K562 (cell line): ENCODE results near the gene TPRG1L. TPM values are rescaled to one million over a fixed set of nuclear protein-coding genes. Genes with fewer than 3 reads are reported as not detected.

Experiments
- ATAC-seq: fragments of 200-7000 bp; cut with Tn5 transposase; 3 replicates; pipeline ENCODE4 v1.9.1; 2020; ENCODE audit warnings: moderate library complexity
- BruUV-seq: library from RNA; stranded (reverse); fragments of 400-500 nt; replicated peaks from 2 replicates; lab custom pipeline; 2021; lab: Mats Ljungman, UMichigan
- CTCF ChIA-PET: fragments of 300-600 bp; formaldehyde crosslinking; extraction: SDS; loops from one replicate; lab custom pipeline; 2021; ENCODE audit warnings: low intra/inter-chr PET ratio; lab: Yijun Ruan, JAX
- POLR2A ChIA-PET: fragments of 300-600, 350-650 bp; sonication (Branson Sonifier 250); formaldehyde crosslinking; extraction: SDS; loops from one replicate; lab custom pipeline; 2021; ENCODE audit warnings: antibody characterized with exemption, inconsistent platforms; lab: Yijun Ruan, JAX
- DNase-seq, 4 experiments: peaks; one replicate each; pipeline versions ENCODE4 v3.0.0 to v3.0.0-alpha.2; 2011 to 2018; ENCODE audit warnings: low spot score in 3 of 4, mixed read lengths in 3 of 4; ENCODE audit errors: extremely low read depth in 1 of 4
- FAIRE-seq: peaks from 2 replicates; lab custom pipeline; 2011; peaks lifted over from hg19 to GRCh38; lab: Jason Lieb, UNC
- H2AFZ ChIP-seq: 2 replicates; pipeline ENCODE4 v1.6.0; 2011; ENCODE audit warnings: low read depth, low read length, control low read depth, inconsistent platforms
- H3K27ac ChIP-seq: fragments of 200-600 bp; 3 replicates; pipeline ENCODE4 v1.8.0; 2011; ENCODE audit warnings: low read depth, mild to moderate bottlenecking, control low read depth, inconsistent platforms, low read length, moderate library complexity, mixed read lengths; ENCODE audit errors: extremely low read depth
- H3K27me3 ChIP-seq, 2 experiments: fragments of 300-600 bp in 1 of 2; 2 replicates in 1 of 2; 3 replicates in 1 of 2; pipeline versions ENCODE4 v1.6.0 to v1.8.0; 2011; ENCODE audit warnings: inconsistent platforms in 2 of 2, low read length in 2 of 2, mild to moderate bottlenecking in 1 of 2, mixed read lengths in 1 of 2, moderate library complexity in 1 of 2; ENCODE audit not compliant: control insufficient read depth in 2 of 2, insufficient read depth in 2 of 2
- H3K36me3 ChIP-seq: fragments of 300-600 bp; 3 replicates; pipeline ENCODE4 v1.8.0; 2011; ENCODE audit warnings: mild to moderate bottlenecking, low read length, inconsistent platforms; ENCODE audit not compliant: control insufficient read depth, insufficient read depth
- H3K4me1 ChIP-seq, 2 experiments: fragments of 200-600 bp in 1 of 2; replicated peaks in 1 of 2; 2 replicates in 1 of 2; 3 replicates in 1 of 2; pipeline versions ENCODE4 v1.5.1 to v1.8.0; 2011; ENCODE audit warnings: inconsistent platforms in 2 of 2, low read length in 2 of 2, mild to moderate bottlenecking in 1 of 2, mixed read lengths in 1 of 2, moderate library complexity in 1 of 2; ENCODE audit not compliant: control insufficient read depth in 2 of 2, insufficient read depth in 2 of 2
- H3K4me2 ChIP-seq: 2 replicates; pipeline ENCODE4 v1.6.1; 2011; ENCODE audit warnings: low read length, control low read depth, inconsistent platforms, mixed read lengths; ENCODE audit not compliant: insufficient read depth
- H3K4me3 ChIP-seq: fragments of 200-600 bp; sonication (generic), shearing (Covaris generic); 2 replicates; pipeline ENCODE4 v1.5.1; 2016; ENCODE audit warnings: control low read depth, inconsistent platforms
- H3K79me2 ChIP-seq: fragments of 200-600 bp; 3 replicates; pipeline ENCODE4 v1.8.0; 2011; ENCODE audit warnings: low read length, inconsistent platforms; ENCODE audit not compliant: control insufficient read depth, insufficient read depth
- H3K9ac ChIP-seq, 2 experiments: 2 replicates each; pipeline versions ENCODE4 v1.6.0 to v1.6.1; 2011; ENCODE audit warnings: low read depth in 2 of 2, low read length in 2 of 2, control low read depth in 1 of 2, inconsistent platforms in 1 of 2, mild to moderate bottlenecking in 1 of 2, mixed read lengths in 1 of 2; ENCODE audit not compliant: insufficient read depth in 1 of 2
- H3K9me1 ChIP-seq: one replicate; pipeline ENCODE4 v1.6.0; 2011; ENCODE audit warnings: inconsistent platforms, mild to moderate bottlenecking, low read length, moderate library complexity; ENCODE audit not compliant: control insufficient read depth, insufficient read depth
- H3K9me3 ChIP-seq: replicated peaks from 2 replicates; pipeline ENCODE4 v1.5.1; 2011; ENCODE audit warnings: low read depth, low read length, inconsistent platforms; ENCODE audit not compliant: control insufficient read depth, insufficient read depth
- H4K20me1 ChIP-seq: replicated peaks from 2 replicates; pipeline ENCODE4 v1.6.1; 2011; ENCODE audit warnings: low read length, inconsistent platforms, mixed read lengths; ENCODE audit not compliant: control insufficient read depth, insufficient read depth
- SAFB ChIP-seq: fragments of 200-400 bp; formaldehyde crosslinking; IDR thresholded peaks from 2 replicates; pipeline ENCODE4 v1.6.1; 2017; ENCODE audit warnings: low read depth, low read length, borderline replicate concordance
- SMARCE1 ChIP-seq: fragments of 450-650 bp; IDR thresholded peaks from 2 replicates; pipeline ENCODE4 v1.7.1; 2016; ENCODE audit warnings: mild to moderate bottlenecking
- TAF1 ChIP-seq: IDR thresholded peaks from 2 replicates; pipeline ENCODE4 v1.6.1; 2011; ENCODE audit warnings: mild to moderate bottlenecking, low read length, moderate library complexity; ENCODE audit not compliant: insufficient read depth, control insufficient read depth, severe bottlenecking; ENCODE audit errors: extremely low read depth
- TAF7 ChIP-seq: fragments of 450-650 bp; IDR thresholded peaks from 2 replicates; pipeline ENCODE4 v1.6.1; 2016; ENCODE audit warnings: missing genetic modification characterization, missing compliant biosample characterization
- ZNF717 ChIP-seq: fragments of 250-450 bp; sonication (Bioruptor Pico); IDR thresholded peaks from 2 replicates; pipeline ENCODE4 v1.5.0; 2021
- ZNF830 ChIP-seq: fragments of 250-450 bp; sonication (Bioruptor Pico); IDR thresholded peaks from 2 replicates; pipeline ENCODE4 v1.5.0; 2021; ENCODE audit warnings: mild to moderate bottlenecking
- WGBS: fragments of 100-300 bp; shearing (Covaris generic); methylation state at CpG from one replicate; pipeline ENCODE4 v1.1.6; 2016; ENCODE audit warnings: low coverage, mixed read lengths; ENCODE audit not compliant: insufficient coverage; ENCODE audit errors: missing lambda C conversion rate; 5-methylcytosine and 5-hydroxymethylcytosine counted together
- in situ Hi-C: fragments of 300-500 bp; cut with MboI; formaldehyde crosslinking; loops from 4 replicates; pipeline ENCODE4 v1.15.0; 2018; ENCODE audit warnings: inconsistent platforms, mixed read lengths
- intact Hi-C: fragments of 100-400 bp; cut with micrococcal nuclease; formaldehyde crosslinking; loops from 2 replicates; pipeline ENCODE4 v1.14.2; 2022
- polyA plus RNA-seq, 8 experiments: library from polyadenylated mRNA; depleted of rRNA in 4 of 8; stranded (reverse) in 5 of 8; unstranded in 3 of 8; fragments of >200 nt; fragmentation: Nextera tagmentation in 2 of 8; fragmentation: Illumina TruSeq in 1 of 8; extraction: Ambion mirVana in 2 of 8; extraction: Trizol in 1 of 8; gene quantifications; 2 replicates each; pipeline versions ENCODE4 v1.2.1 to v1.2.3, GENCODE V29; 2011 to 2014; ENCODE audit warnings: inconsistent platforms in 1 of 8, missing spikeins in 1 of 8
- total RNA-seq, 7 experiments: library from RNA; depleted of rRNA in 6 of 7; stranded (reverse); fragments of >200 nt in 6 of 7; fragmentation: Illumina TruSeq in 2 of 7; extraction: Trizol in 2 of 7; gene quantifications; 2 replicates each; pipeline versions ENCODE4 v1.2.1 to v1.2.3, GENCODE V29; 2011 to 2021; ENCODE audit warnings: low replicate concordance in 1 of 7
- TF ChIP-seq, protein P1 (sequence below): fragments of 250-450 bp; sonication (Bioruptor Pico); IDR thresholded peaks from 2 replicates; pipeline ENCODE4 v1.8.0; 2022; ENCODE audit warnings: inconsistent platforms

TPRG1L gene
- total and polyA plus RNA-seq, 9 of the 15 experiments (the other 6 are each of a cell fraction or from before 2014, with no cell fraction given) = 1.6 to 11.0 (median 6.2) TPM

DNA sequence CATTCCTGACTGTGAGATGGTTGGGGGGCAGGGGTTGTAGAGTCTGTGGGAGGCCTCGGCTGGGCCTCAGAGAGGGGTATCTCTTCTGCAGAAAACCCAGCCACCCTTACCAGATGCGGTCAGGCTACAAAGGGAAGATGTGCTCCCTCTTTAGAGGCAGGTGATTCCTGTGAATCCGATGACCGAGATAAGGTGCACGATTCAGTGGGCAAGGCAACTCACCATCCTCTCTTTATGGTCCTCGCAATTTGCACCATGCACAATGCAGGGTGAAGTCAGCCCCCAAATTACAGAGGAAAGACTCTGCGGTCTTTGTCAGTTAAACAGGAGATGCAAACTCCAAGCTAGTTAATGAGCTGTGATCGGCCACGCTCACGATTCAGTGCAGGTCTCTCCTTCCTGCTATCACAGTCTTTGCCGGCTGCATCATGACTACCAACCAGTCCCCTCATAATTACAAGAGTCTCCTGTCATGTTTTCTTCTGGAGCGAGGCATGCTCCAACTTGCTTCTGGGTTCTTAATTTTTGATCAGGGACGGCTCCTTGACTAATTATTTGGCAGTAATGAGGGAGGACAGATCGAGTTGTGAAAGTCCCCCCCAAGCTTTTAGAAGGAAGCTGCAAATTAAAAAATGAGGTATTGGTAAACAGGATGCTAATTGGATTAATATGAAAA, 40.0 kb downstream of the TPRG1L start:
- Histone ChIP-seq H3K79me2 (no peaks in the 10 kb centered on the region), H3K9ac (no peak overlapping the region), H3K4me2 (no peak overlapping the region), H3K9me1 (no peaks in the 10 kb centered on the region), H2AFZ (no peak overlapping the region), H3K4me1 (peaks cover 3 to 23% of the 10 kb centered on the region in 2 experiments; a peak in 3 of 5 replicates), H4K20me1 (peaks cover 11% of the 10 kb centered on the region), H3K9me3 (no peaks in the 10 kb centered on the region), H3K36me3 (no peaks in the 10 kb centered on the region), H3K27ac (no peak overlapping the region), H3K27me3 (peaks cover 12 to 50% of the 10 kb centered on the region in 2 experiments), H3K4me3 (no peak overlapping the region)
- FAIRE-seq (no peak), ATAC-seq (no peak), DNase-seq (no peak)
- intact Hi-C loops = no loop called here
- 20% methylated on average over 14 of the region's 14 CpGs for WGBS
- no TSS peak for BruUV-seq
- ChIA-PET CTCF (no interaction called here), POLR2A (interaction anchor here (0.9 to 1.6 kb wide), 2 partner anchors 12 to 17 kb away, joined by 3 to 5 read pairs; no protein-coding TSS in a partner anchor)
- in situ Hi-C loops = no loop called here
- TF ChIP-seq TAF7 (no peak), ZNF830 (CRISPR knock-in tag) (no peak), SMARCE1 (no peak), TAF1 (no peak), ZNF717 (CRISPR knock-in tag) (no peak), SAFB (no peak)
- TF ChIP-seq, protein P1, sequence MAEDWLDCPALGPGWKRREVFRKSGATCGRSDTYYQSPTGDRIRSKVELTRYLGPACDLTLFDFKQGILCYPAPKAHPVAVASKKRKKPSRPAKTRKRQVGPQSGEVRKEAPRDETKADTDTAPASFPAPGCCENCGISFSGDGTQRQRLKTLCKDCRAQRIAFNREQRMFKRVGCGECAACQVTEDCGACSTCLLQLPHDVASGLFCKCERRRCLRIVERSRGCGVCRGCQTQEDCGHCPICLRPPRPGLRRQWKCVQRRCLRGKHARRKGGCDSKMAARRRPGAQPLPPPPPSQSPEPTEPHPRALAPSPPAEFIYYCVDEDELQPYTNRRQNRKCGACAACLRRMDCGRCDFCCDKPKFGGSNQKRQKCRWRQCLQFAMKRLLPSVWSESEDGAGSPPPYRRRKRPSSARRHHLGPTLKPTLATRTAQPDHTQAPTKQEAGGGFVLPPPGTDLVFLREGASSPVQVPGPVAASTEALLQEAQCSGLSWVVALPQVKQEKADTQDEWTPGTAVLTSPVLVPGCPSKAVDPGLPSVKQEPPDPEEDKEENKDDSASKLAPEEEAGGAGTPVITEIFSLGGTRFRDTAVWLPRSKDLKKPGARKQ = no peak
